Suppressor macrophage (primary cell): ENCODE results near the gene MAGI3.
"Not testable (repeated sequence)": the region's sequence is repeated elsewhere in the genome, so short reads cannot be mapped to it uniquely, and the experiment has no call there.

ENCODE experiments used
- DNase-seq, 4 experiments: peaks; one replicate each; pipeline ENCODE4 v3.0.0-alpha.2; 2020 to 2022

The MAGI3 gene

GRCh38 chr1:113399062-113399583 is 8.8 kb downstream of the MAGI3 start:
- no peak for DNase-seq

- no peak for DNase-seq
Observed at GRCh38 chr1:113401067-113401466, 10.8 kb downstream of the MAGI3 start.

GRCh38 chr1:113401728-113402127 is 11.4 kb downstream of the MAGI3 start:
- no peak for DNase-seq

- DNase-seq: no peak
Observed at GRCh38 chr1:113403065-113403464, 12.8 kb downstream of the MAGI3 start.

- peak in 1 of 4 experiments; percentile 17 for DNase-seq
Observed at GRCh38 chr1:113405573-113405972, 15.3 kb downstream of the MAGI3 start.

- not testable (repeated sequence) for DNase-seq
Observed at GRCh38 chr1:113406149-113406548, 15.8 kb downstream of the MAGI3 start.

- no peak for DNase-seq
Observed at GRCh38 chr1:113409363-113409762, 19.0 kb downstream of the MAGI3 start.

GRCh38 chr1:113412020-113412419 is 21.7 kb downstream of the MAGI3 start:
- not testable (repeated sequence) for DNase-seq

GRCh38 chr1:113415310-113416070 is 25.2 kb downstream of the MAGI3 start:
- DNase-seq: no peak

- DNase-seq: not testable (repeated sequence)
Observed at GRCh38 chr1:113416071-113416470, 25.8 kb downstream of the MAGI3 start.

- no peak for DNase-seq
Observed at GRCh38 chr1:113416496-113416895, 26.2 kb downstream of the MAGI3 start.

GRCh38 chr1:113422315-113423068 is 32.2 kb downstream of the MAGI3 start:
- DNase-seq: no peak

GRCh38 chr1:113423826-113424225 is 33.5 kb downstream of the MAGI3 start:
- no peak for DNase-seq

- DNase-seq: no peak
Observed at GRCh38 chr1:113429461-113430153, 39.3 kb downstream of the MAGI3 start.

GRCh38 chr1:113433184-113433583 is 42.9 kb downstream of the MAGI3 start:
- no peak for DNase-seq

- no peak for DNase-seq
Observed at GRCh38 chr1:113434081-113434873, 44.0 kb downstream of the MAGI3 start.

- DNase-seq: no peak
Observed at GRCh38 chr1:113434874-113435175, 44.5 kb downstream of the MAGI3 start.

- DNase-seq: no peak
Observed at GRCh38 chr1:113437554-113438341, 47.4 kb downstream of the MAGI3 start.

GRCh38 chr1:113438505-113439276 is 48.4 kb downstream of the MAGI3 start:
- DNase-seq: peak in 1 of 4 experiments; percentile 10

- DNase-seq: no peak
Observed at GRCh38 chr1:113439277-113439670, 49.0 kb downstream of the MAGI3 start.

- DNase-seq: no peak
Observed at GRCh38 chr1:113442131-113442530, 51.8 kb downstream of the MAGI3 start.
